B cell (primary cell): ENCODE measurements around the gene ZFP69. TPM values are rescaled to one million over a fixed set of nuclear protein-coding genes. Genes with fewer than 3 reads are reported as not detected.

ENCODE experiments used
- ATAC-seq: fragments of 200-7000 bp; cut with Tn5 transposase; one replicate; pipeline ENCODE4 v1.10.0; 2021; ENCODE audit warnings: low read depth, mild to moderate bottlenecking, moderate number of reproducible peaks, moderate library complexity
- CTCF ChIA-PET: fragments of 350-600 bp; sonication (Branson Sonifier 250); formaldehyde crosslinking; loops from one replicate; lab custom pipeline; 2021; ENCODE audit warnings: antibody characterized with exemption, inconsistent platforms; lab: Charles Lee
- POLR2A ChIA-PET: fragments of 350-600 bp; sonication (Branson Sonifier 250); formaldehyde crosslinking; loops from one replicate; lab custom pipeline; 2021; ENCODE audit warnings: antibody characterized with exemption; lab: Charles Lee
- DNase-seq: peaks from one replicate; pipeline ENCODE4 v3.0.0; 2013
- H2AFZ ChIP-seq: 2 replicates; pipeline ENCODE4 v1.6.1; 2012; ENCODE audit warnings: mild to moderate bottlenecking, low read depth, low read length; ENCODE audit not compliant: insufficient read depth, poor library complexity, severe bottlenecking
- H3K27ac ChIP-seq, 2 donors: 1 replicate in 1 of 2; 2 replicates in 1 of 2; pipeline ENCODE4 v1.5.1; 2012 to 2013; ENCODE audit warnings: low read length in 2 of 2, mild to moderate bottlenecking in 2 of 2, moderate library complexity in 1 of 2
- H3K27me3 ChIP-seq, 4 experiments: fragments of 200-600 bp in 1 of 4; sonication (generic) in 1 of 4; replicated peaks in 1 of 4; 1 replicate in 2 of 4; 2 replicates in 2 of 4; pipeline versions ENCODE4 v1.6.1 to v1.7.0; 2013 to 2016; ENCODE audit warnings: low read length in 3 of 4, mild to moderate bottlenecking in 2 of 4, mixed read lengths in 1 of 4, moderate library complexity in 1 of 4; ENCODE audit not compliant: insufficient read depth in 4 of 4, control insufficient read depth in 3 of 4; ENCODE audit errors: control extremely low read depth in 1 of 4
- H3K36me3 ChIP-seq, 2 experiments: replicated peaks in 1 of 2; 1 replicate in 1 of 2; 2 replicates in 1 of 2; pipeline versions ENCODE4 v1.6.1 to v1.7.1; 2013; ENCODE audit warnings: low read length in 1 of 2; ENCODE audit not compliant: insufficient read depth in 2 of 2, control insufficient read depth in 1 of 2; ENCODE audit errors: control extremely low read depth in 1 of 2, extremely low read depth in 1 of 2
- H3K4me1 ChIP-seq, 2 donors: fragments of 200-600 bp in 1 of 2; sonication (generic) in 1 of 2; 1 replicate in 1 of 2; 2 replicates in 1 of 2; pipeline versions ENCODE4 v1.5.1 to v1.6.1; 2013 to 2017; ENCODE audit warnings: low read length in 2 of 2; ENCODE audit not compliant: control insufficient read depth in 2 of 2, insufficient read depth in 2 of 2
- H3K4me2 ChIP-seq: replicated peaks from 2 replicates; pipeline ENCODE3; 2012; ENCODE audit warnings: mild to moderate bottlenecking, low read depth, low read length; ENCODE audit not compliant: poor library complexity, severe bottlenecking
- H3K4me3 ChIP-seq, 5 experiments: fragments of 200-600 bp in 1 of 5; sonication (generic) in 1 of 5; 1 replicate in 3 of 5; 2 replicates in 2 of 5; pipeline versions ENCODE4 v1.5.1 to v1.7.0; 2011 to 2016; ENCODE audit warnings: low read length in 4 of 5, mild to moderate bottlenecking in 4 of 5, low read depth in 2 of 5, control low read depth in 1 of 5, moderate library complexity in 1 of 5; ENCODE audit not compliant: insufficient read depth in 1 of 5; ENCODE audit errors: control extremely low read depth in 1 of 5, extremely low read depth in 1 of 5
- H3K79me2 ChIP-seq: fragments of 200-600 bp; sonication (generic); one replicate; pipeline ENCODE4 v1.6.0; 2016; ENCODE audit warnings: low read length; ENCODE audit not compliant: control insufficient read depth, insufficient read depth
- H3K9ac ChIP-seq: fragments of 200-600 bp; sonication (generic); 2 replicates; pipeline ENCODE4 v1.6.1; 2017; ENCODE audit warnings: mild to moderate bottlenecking, low read length, moderate library complexity
- H3K9me3 ChIP-seq, 3 donors: one replicate each; pipeline versions ENCODE4 v1.6.1 to v1.7.1; 2013; ENCODE audit warnings: low read length in 2 of 3; ENCODE audit not compliant: control insufficient read depth in 2 of 3, insufficient read depth in 1 of 3; ENCODE audit errors: control extremely low read depth in 1 of 3
- H4K20me1 ChIP-seq: 2 replicates; pipeline ENCODE4 v1.6.0; 2012; ENCODE audit warnings: mild to moderate bottlenecking, low read length; ENCODE audit not compliant: insufficient read depth, control insufficient read depth, poor library complexity, severe bottlenecking
- H3K27ac Mint-ChIP-seq: one replicate; pipeline ENCODE4 v1.8.0; 2021; ENCODE audit warnings: mixed read lengths
- H3K27me3 Mint-ChIP-seq: one replicate; pipeline ENCODE4 v1.8.0; 2021; ENCODE audit warnings: mixed read lengths
- H3K4me1 Mint-ChIP-seq: one replicate; pipeline ENCODE4 v1.8.0; 2021; ENCODE audit warnings: mixed read lengths
- H3K4me3 Mint-ChIP-seq: one replicate; pipeline ENCODE4 v1.8.0; 2021; ENCODE audit warnings: mixed read lengths
- H3K9me3 Mint-ChIP-seq: one replicate; pipeline ENCODE4 v1.8.0; 2022; ENCODE audit warnings: mixed read lengths; ENCODE audit not compliant: insufficient read depth
- EZH2 ChIP-seq: IDR thresholded peaks from 2 replicates; pipeline ENCODE4 v1.6.1; 2012; ENCODE audit warnings: borderline replicate concordance, low read depth, mild to moderate bottlenecking, moderate library complexity, low read length; ENCODE audit not compliant: insufficient read depth, poor library complexity, severe bottlenecking
- WGBS: methylation state at CpG from one replicate; pipeline ENCODE4 v1.1.5; 2013; ENCODE audit warnings: missing lambda C conversion rate; ENCODE audit not compliant: insufficient coverage; 5-methylcytosine and 5-hydroxymethylcytosine counted together
- intact Hi-C: fragments of 100-400 bp; cut with micrococcal nuclease; formaldehyde crosslinking; loops from one replicate; pipeline ENCODE4 v1.10.0; 2022
- polyA plus RNA-seq: library from polyadenylated mRNA; depleted of rRNA; stranded (reverse); fragments of >200 nt; gene quantifications from 2 replicates; pipeline ENCODE4 v1.2.3, GENCODE V29; 2012
- total RNA-seq, 2 donors: library from RNA; stranded (reverse); fragments of 120-200 nt in 1 of 2; gene quantifications; 1 replicate in 1 of 2; 2 replicates in 1 of 2; pipeline versions ENCODE4 v1.2.3 to v1.2.4, GENCODE V29; 2013 to 2022
- TF ChIP-seq, protein P1 (sequence below): fragments of 200-600 bp; IDR thresholded peaks from one replicate; pipeline ENCODE4 v1.8.0; 2022; ENCODE audit warnings: antibody characterized with exemption, mild to moderate bottlenecking

Gene ZFP69
- total and polyA plus RNA-seq, 2 donors (not counting 1 experiment from before 2014, with no cell fraction given) = 2.9 to 7.5 TPM

DNA sequence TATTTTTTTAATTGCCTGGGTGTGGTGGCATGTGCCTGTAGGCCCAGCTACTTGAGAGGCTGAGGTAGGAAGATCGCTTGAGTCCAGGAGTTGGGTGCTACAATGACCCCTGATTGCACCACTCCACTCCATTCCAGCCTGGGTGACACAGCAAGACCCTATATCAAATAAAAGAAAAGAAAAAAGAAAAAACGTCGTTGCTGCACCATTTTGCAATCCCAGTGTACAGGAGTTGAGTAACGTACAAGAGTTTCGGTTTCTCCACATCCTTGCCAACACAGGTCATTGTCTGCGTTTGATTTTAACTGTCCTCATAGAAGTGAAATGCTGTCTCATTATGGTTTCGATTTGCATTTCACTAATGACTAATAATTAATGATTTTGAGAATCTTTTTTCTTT lies 62.2 kb downstream of the ZFP69 start:
- Mint-ChIP-seq H3K27ac (no peak overlapping the region), H3K9me3 (no peaks in the 10 kb centered on the region), H3K4me3 (no peak overlapping the region), H3K4me1 (peaks cover 1% of the 10 kb centered on the region), H3K27me3 (no peaks in the 10 kb centered on the region)
- intact Hi-C loops = loop anchor here (10.0 kb wide), 1 partner anchor 305 kb away; no protein-coding TSS in a partner anchor
- Histone ChIP-seq H2AFZ (no peak overlapping the region), H4K20me1 (no peaks in the 10 kb centered on the region), H3K9me3 (peaks cover 0 to 3% (median 0%) of the 10 kb centered on the region in 3 donors), H3K79me2 (no peaks in the 10 kb centered on the region), H3K9ac (no peak overlapping the region), H3K27me3 (no peaks in the 10 kb centered on the region), H3K4me2 (no peak overlapping the region), H3K4me1 (no peaks in the 10 kb centered on the region), H3K27ac (no peak overlapping the region), H3K36me3 (peaks cover 3 to 22% of the 10 kb centered on the region in 2 experiments), H3K4me3 (no peak overlapping the region)
- TF ChIP-seq, protein P1, sequence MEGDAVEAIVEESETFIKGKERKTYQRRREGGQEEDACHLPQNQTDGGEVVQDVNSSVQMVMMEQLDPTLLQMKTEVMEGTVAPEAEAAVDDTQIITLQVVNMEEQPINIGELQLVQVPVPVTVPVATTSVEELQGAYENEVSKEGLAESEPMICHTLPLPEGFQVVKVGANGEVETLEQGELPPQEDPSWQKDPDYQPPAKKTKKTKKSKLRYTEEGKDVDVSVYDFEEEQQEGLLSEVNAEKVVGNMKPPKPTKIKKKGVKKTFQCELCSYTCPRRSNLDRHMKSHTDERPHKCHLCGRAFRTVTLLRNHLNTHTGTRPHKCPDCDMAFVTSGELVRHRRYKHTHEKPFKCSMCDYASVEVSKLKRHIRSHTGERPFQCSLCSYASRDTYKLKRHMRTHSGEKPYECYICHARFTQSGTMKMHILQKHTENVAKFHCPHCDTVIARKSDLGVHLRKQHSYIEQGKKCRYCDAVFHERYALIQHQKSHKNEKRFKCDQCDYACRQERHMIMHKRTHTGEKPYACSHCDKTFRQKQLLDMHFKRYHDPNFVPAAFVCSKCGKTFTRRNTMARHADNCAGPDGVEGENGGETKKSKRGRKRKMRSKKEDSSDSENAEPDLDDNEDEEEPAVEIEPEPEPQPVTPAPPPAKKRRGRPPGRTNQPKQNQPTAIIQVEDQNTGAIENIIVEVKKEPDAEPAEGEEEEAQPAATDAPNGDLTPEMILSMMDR = no peak
- TF ChIP-seq EZH2 = no peak
- WGBS = no CpG with 5 or more reads among the region's 7 CpGs
- DNase-seq (no peak), ATAC-seq (no peak)
- ChIA-PET CTCF (no interaction called here), POLR2A (no interaction called here)

Other genes with a start within 250 kb of the ZFP69 start
- gene TMCO2, start 229.4 kb upstream of the ZFP69 start, total RNA-seq = not detected in 2 replicates
- not detected in 2 replicates for gene TMCO2, start 229.4 kb upstream of the ZFP69 start, polyA plus RNA-seq
- gene ZMPSTE24, start 219.1 kb upstream of the ZFP69 start, total RNA-seq = 14.0 and 18.5 TPM in 2 replicates
- 3.5 and 6.4 TPM in 2 replicates for gene ZMPSTE24, start 219.1 kb upstream of the ZFP69 start, polyA plus RNA-seq
- 14.8 and 14.9 TPM in 2 replicates for gene COL9A2, start 160.0 kb upstream of the ZFP69 start, total RNA-seq
- gene COL9A2, start 160.0 kb upstream of the ZFP69 start, polyA plus RNA-seq = 29.6 and 30.6 TPM in 2 replicates
- gene SMAP2, start 103.6 kb upstream of the ZFP69 start, total RNA-seq = 300 and 305 TPM in 2 replicates
- 267 and 275 TPM in 2 replicates for gene SMAP2, start 103.6 kb upstream of the ZFP69 start, polyA plus RNA-seq
- gene ZFP69B, start 26.8 kb upstream of the ZFP69 start, total RNA-seq = 10.8 and 11.8 TPM in 2 replicates
- gene ZFP69B, start 26.8 kb upstream of the ZFP69 start, polyA plus RNA-seq = 0.88 and 1.0 TPM in 2 replicates
- gene EXO5, start 31.5 kb downstream of the ZFP69 start, total RNA-seq = 13.9 and 16.9 TPM in 2 replicates
- gene EXO5, start 31.5 kb downstream of the ZFP69 start, polyA plus RNA-seq = 5.7 and 6.6 TPM in 2 replicates
- 6.3 and 7.4 TPM in 2 replicates for gene ZNF684, start 54.3 kb downstream of the ZFP69 start, total RNA-seq
- 2.9 and 3.5 TPM in 2 replicates for gene ZNF684, start 54.3 kb downstream of the ZFP69 start, polyA plus RNA-seq
- gene RIMS3, start 188.4 kb downstream of the ZFP69 start, total RNA-seq = 5.4 and 5.9 TPM in 2 replicates
- gene RIMS3, start 188.4 kb downstream of the ZFP69 start, polyA plus RNA-seq = 0.78 and 1.1 TPM in 2 replicates
- 81.1 and 88.7 TPM in 2 replicates for gene NFYC, start 214.4 kb downstream of the ZFP69 start, total RNA-seq
- gene NFYC, start 214.4 kb downstream of the ZFP69 start, polyA plus RNA-seq = 103 and 123 TPM in 2 replicates